Measurements from ENCODE around the gene AGBL4.

The AGBL4 gene

DNA sequence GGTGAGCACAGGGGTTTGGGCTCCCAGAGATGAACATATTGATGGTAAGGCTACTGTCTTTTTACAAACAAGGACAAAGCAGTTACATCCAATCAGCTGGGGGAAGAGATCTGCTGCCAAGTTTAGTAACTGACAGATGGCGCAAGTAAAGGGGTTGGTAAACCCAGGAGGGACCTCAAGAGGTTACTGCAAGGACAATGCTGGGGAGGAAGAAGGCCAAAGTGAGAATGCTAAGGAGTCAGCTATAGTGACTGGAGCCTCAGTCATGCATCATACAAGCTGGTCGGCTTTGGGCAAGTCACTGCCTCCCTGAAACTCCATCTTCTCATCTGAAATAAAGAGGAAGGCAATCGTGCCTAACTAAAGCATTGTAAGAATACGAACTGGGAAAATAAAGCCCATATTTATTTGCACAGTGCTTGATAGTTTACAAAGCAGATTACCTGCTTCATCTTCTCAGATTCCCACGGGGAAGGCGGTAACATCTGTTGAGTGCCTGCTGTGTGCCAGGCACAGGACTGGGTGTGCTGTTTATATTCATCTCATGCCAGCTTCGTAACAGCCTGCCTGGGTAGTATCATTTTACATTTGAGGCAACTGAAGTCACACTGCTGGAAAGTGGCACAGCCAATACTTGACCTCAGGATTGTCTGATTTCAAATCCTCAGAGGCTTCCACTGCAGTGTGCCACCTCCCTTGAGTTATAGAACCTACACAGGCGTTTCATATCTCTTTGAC lies 1361.9 kb downstream of the AGBL4 start:
- no peak for TF ChIP-seq POLR2A (IDR thresholded peaks at IDR 0.05; ENCODE audit: low read depth, low read length)
- FAIRE-seq: no peak
- no peak for DNase-seq (ENCODE audit: insufficient read length, low spot score)

DNA sequence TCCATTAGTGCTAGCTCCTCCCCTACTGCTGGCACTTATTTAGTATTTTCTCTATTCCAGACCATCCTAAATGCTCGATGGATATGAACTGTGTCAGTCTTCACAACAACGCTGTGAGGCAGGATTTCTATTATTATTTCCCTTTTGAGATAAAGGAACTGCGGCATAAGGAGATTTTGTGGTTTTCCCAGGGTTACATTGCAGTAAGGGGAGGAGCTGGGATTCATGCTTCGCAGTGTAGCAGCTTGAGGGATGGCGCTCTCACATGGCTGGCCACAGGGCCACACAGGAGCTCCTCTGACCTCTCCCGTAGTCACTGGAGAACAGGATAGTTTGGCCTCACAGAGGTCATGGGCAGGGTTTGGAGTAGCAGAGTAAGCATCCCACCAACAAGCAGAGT lies 1364.0 kb downstream of the AGBL4 start:
- FAIRE-seq: no peak
- no peak for TF ChIP-seq POLR2A (IDR thresholded peaks at IDR 0.05; ENCODE audit: low read depth, low read length)

GRCh38 chr1:48657413-48657812 lies 1366.3 kb downstream of the AGBL4 start:
- FAIRE-seq: no peak
- no peak for TF ChIP-seq POLR2A (IDR thresholded peaks at IDR 0.05; ENCODE audit: low read depth, low read length)
- DNase-seq (ENCODE audit: insufficient read length, low spot score): no peak

More for the DNA sequence above, 1364.0 kb downstream of the AGBL4 start:
- DNase-seq (ENCODE audit: insufficient read length, low spot score): no peak

DNA sequence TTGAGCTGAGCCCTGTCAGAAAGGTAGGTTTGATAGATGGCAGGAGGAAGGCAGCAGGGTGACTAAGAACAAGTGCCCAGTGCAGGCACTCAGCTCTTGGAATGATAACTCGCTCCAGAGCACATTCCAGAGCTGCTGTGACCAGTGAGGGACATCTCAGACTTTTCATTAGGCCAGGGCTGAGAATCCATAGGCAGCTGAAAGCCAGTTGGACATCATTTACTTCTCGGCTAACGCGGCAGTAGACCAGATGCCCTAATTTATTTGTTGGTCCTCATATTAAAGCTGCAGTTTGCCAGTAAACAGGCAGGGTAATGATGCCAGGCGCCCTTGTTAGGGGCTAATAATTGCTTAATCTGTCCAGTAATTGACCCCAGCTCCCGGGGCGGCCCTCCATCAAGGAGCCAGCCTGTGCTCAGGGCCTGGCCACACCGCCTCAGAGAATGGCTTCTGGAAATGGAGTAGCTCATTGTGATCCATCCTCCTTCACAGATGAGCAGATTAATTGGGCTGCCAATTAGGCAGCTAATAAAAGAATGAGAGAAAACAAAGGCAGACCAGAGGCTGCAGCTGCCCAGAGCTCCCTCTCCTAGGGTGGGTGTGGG lies 1369.0 kb downstream of the AGBL4 start:
- FAIRE-seq: no peak
- DNase-seq (ENCODE audit: insufficient read length, low spot score): no peak

GRCh38 chr1:48652334-48652733 lies 1371.4 kb downstream of the AGBL4 start:
- TF ChIP-seq POLR2A (IDR thresholded peaks at IDR 0.05; ENCODE audit: low read depth, low read length): no peak
- DNase-seq (ENCODE audit: insufficient read length, low spot score): no peak
- FAIRE-seq: no peak

More for the DNA sequence above, 1369.0 kb downstream of the AGBL4 start:
- no peak for TF ChIP-seq POLR2A (IDR thresholded peaks at IDR 0.05; ENCODE audit: low read depth, low read length)

- no peak for TF ChIP-seq POLR2A (IDR thresholded peaks at IDR 0.05; ENCODE audit: low read depth, low read length)
- DNase-seq (ENCODE audit: insufficient read length, low spot score) (no peak), FAIRE-seq (no peak)
Measured at GRCh38 chr1:48649880-48650279, 1373.9 kb downstream of the AGBL4 start.

- FAIRE-seq (no peak), DNase-seq (ENCODE audit: insufficient read length, low spot score) (no peak)
- no peak for TF ChIP-seq POLR2A (IDR thresholded peaks at IDR 0.05; ENCODE audit: low read depth, low read length)
Measured at GRCh38 chr1:48645883-48646282, 1377.9 kb downstream of the AGBL4 start.

- DNase-seq (ENCODE audit: insufficient read length, low spot score) (no peak), FAIRE-seq (no peak)
- TF ChIP-seq POLR2A (IDR thresholded peaks at IDR 0.05; ENCODE audit: low read depth, low read length): no peak
Measured at GRCh38 chr1:48644905-48645605, 1378.7 kb downstream of the AGBL4 start.

DNA sequence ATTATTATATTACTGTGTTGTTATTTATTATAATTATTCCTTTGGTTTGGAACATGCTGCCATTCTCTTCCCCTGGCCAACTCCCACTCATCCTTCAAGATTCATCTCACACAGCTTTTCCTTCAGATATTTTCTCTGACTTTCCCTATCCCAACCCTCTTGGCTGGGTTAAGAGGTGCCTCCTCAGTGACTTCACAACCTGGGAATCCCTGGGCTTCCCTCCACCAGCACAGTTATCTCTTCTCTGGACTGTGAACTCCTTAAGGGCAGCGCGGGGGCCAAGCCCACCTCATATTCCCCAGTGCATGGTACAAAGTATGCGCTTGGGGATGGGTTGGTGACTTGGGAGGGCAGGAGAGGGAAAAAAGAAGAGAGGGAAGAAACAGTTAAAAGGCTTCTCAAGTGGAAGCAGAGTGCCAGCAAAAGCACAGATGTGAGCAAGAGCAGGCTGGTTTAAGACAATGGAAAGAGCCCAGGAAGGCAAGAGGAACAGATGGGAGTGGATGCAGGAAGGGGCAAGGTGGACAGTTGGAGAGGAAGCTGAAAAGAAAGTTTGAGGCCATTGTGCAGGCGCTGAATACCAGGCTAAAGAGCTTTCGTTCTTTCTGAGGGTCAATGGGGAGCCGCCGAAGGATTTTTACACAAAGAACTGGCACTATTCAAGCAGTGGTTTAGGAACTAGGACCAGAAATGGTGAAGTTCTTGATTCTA lies 1379.4 kb downstream of the AGBL4 start:
- no peak for TF ChIP-seq POLR2A (IDR thresholded peaks at IDR 0.05; ENCODE audit: low read depth, low read length)
- DNase-seq (ENCODE audit: insufficient read length, low spot score) (no peak), FAIRE-seq (no peak)

DNA sequence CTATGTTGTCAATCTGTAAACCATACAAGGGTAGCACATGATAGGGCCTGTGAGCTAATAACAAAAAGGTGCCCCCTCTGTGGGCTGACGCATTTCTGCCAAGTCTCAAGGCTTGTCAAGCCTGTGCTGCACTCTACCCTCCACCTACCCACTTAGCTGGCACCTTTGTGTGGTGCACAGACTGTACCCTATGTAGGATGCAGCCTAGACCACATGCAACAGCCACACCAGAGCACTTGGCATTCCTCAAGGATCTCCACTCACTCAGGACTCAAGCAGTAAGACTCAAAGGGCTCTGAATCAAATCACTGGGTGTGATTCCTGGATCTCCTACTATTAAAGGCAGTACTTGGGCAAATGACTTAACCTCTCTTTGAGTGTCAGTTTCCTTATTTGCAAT lies 1380.6 kb downstream of the AGBL4 start:
- FAIRE-seq (no peak), DNase-seq (ENCODE audit: insufficient read length, low spot score) (no peak)
- no peak for TF ChIP-seq POLR2A (IDR thresholded peaks at IDR 0.05; ENCODE audit: low read depth, low read length)

DNA sequence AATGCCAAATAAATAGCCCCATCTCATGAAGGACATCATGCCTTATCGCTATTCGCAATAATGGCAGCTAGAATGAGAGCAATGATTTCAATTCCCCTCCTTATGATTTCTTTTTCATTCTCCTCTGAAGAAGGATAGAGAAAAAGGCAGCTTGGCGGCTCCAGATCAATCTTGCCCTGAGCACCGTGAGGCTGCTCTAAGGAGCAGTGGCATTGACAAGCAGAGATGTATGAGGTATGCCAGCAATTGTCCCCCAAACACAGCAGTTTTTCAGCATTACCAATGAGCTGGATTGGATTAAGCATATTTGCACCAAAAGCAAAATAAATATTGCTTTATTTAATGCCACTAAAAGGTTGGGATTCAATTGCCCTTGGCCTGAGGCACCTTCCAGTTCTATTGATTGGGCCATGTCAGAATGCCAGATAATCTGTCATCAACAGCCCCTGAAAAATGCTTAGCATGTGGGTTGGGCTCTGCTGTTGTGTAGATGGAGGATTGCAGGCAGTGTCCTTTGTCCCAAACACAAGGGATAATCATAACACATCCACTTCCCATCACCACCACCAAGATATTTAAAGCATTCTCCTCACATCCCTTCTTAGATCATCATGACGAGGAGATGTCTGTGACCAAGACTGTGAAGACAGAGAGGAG lies 1382.8 kb downstream of the AGBL4 start:
- TF ChIP-seq POLR2A (IDR thresholded peaks at IDR 0.05; ENCODE audit: low read depth, low read length): no peak
- DNase-seq (ENCODE audit: insufficient read length, low spot score) (no peak), FAIRE-seq (no peak)

DNA sequence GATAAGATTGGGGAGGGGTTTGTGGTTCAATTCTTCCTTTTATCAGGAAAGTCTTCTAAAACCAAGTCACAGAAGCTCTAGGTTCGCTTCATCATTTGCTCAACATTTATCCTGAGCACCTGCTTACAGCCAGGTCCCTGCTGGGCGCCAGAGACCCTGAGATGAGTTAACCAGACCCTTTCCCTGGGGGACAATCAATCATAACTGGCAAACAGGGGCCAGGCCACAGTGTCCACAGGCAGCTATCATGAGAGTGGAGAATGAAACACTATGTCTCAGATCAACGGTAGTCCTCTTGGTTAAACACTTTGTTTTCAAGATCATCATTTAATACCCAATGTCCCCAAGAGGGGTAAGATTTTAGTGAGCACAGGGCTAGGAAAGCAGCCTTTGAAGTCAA lies 1393.9 kb downstream of the AGBL4 start:
- no peak for TF ChIP-seq POLR2A (IDR thresholded peaks at IDR 0.05; ENCODE audit: low read depth, low read length)
- FAIRE-seq (no peak), DNase-seq (ENCODE audit: insufficient read length, low spot score) (no peak)

- no peak for TF ChIP-seq POLR2A (IDR thresholded peaks at IDR 0.05; ENCODE audit: low read depth, low read length)
- FAIRE-seq (no peak), DNase-seq (ENCODE audit: insufficient read length, low spot score) (no peak)
Measured at GRCh38 chr1:48627486-48627885, 1396.3 kb downstream of the AGBL4 start.

DNA sequence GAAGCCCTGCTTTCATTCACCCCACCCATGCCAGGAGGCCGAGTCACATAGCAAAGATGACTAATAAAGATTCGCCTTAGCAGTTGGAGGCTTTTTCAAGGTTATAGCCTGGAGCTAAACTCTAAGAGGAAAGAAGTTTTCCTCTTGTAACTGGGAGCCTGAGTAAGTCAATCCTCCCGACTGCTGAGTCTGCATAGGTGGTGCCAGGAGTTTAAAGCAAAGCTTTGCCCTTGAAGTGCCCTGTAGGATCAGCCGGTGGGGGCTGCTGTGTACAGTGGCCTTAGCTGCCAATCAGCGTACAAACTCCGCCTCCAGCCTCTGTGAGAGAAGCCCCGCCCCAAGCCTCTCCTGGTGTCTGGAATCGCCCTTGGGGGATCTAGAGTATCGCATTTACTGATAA lies 1404.2 kb downstream of the AGBL4 start:
- no peak for TF ChIP-seq POLR2A (IDR thresholded peaks at IDR 0.05; ENCODE audit: low read depth, low read length)
- DNase-seq (ENCODE audit: insufficient read length, low spot score) (peak; percentile 6), FAIRE-seq (no peak)

Data from H54 (cell line).